ENCODE data around the gene PTPN4.

DNA sequence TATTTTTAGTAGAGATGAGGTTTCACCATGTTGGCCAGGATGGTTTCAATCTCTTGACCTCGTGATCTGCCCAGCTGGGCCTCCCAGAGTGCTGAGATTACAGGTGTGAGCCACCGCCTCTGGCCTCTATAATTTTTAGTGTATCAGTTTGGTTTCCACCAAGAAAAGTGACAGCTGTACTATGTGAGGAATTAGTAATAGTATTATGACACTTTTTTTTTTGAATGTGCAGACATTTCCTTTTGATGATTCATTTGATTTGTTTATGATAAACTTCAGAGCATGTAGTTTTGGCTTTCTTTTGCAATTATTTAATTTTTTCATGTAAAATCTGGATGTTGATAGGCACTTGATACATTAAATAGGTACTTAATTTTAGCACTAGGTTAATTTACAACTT is 61.5 kb downstream of the PTPN4 start:
- TF ChIP-seq, protein P1, sequence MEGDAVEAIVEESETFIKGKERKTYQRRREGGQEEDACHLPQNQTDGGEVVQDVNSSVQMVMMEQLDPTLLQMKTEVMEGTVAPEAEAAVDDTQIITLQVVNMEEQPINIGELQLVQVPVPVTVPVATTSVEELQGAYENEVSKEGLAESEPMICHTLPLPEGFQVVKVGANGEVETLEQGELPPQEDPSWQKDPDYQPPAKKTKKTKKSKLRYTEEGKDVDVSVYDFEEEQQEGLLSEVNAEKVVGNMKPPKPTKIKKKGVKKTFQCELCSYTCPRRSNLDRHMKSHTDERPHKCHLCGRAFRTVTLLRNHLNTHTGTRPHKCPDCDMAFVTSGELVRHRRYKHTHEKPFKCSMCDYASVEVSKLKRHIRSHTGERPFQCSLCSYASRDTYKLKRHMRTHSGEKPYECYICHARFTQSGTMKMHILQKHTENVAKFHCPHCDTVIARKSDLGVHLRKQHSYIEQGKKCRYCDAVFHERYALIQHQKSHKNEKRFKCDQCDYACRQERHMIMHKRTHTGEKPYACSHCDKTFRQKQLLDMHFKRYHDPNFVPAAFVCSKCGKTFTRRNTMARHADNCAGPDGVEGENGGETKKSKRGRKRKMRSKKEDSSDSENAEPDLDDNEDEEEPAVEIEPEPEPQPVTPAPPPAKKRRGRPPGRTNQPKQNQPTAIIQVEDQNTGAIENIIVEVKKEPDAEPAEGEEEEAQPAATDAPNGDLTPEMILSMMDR (IDR thresholded peaks at IDR 0.05) = no peak
- TF ChIP-seq POLR2A (IDR thresholded peaks at IDR 0.05) = no peak

Measured in tibial nerve (tissue), 3 donors.